Kasumi-1 (cell line): ENCODE measurements around the gene SEC14L1.
"Not testable (repeated sequence)": the region's sequence is repeated elsewhere in the genome, so short reads cannot be mapped to it uniquely, and the experiment has no call there.

Experiments used
- DNase-seq, 2 experiments: peaks; one replicate each; lab custom pipeline; 2025; lab: John Stamatoyannopoulos, UW

The SEC14L1 gene

DNA sequence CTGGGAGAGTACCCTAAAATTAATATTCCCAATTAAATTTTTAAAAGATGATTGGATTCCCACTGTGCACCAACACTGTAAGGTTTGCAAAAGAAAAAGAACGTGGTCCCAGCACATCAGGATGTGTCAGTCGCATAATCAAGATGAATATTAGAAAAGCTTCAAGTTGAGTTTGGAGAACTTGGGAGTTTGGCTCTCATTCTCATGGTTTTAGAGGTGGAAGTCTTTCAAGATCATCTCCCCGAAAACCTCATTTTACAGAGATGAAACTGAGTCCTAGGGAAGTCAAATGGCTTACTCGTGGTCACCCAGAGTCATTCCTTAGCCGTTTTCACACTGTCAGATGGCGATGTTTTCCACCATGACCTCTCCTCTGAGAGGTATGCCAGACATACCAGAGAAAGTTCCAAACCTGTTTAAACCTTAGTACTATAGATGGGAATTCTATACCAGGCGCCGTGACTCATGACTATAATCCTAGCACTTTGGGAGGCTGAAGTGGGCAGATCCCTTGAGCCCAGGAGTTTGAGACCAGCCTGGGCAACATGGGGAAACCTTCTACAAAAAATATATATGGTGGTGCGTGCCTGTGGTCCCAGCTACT lies 1.2 kb downstream of the SEC14L1 start:
- DNase-seq, result no peak

DNA sequence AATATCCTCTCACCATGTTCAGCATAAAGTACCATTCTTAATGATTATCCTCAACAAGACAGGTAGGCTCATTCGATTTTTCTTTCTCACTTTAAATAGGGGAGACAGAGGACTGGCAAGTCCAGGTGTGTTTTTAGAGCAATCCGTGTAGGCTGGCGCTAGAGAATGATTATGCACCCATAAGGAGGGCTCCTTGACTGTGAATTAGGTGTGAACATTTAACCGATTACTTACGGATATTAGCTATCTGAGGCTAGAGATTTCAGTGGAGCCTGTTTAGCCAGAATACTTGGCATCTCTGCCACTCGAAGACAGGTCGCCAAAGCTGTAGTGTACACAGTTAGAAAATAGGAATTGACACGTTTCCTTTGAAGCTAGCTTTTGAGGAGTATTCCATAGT lies 1.9 kb downstream of the SEC14L1 start:
- no peak for DNase-seq

DNA sequence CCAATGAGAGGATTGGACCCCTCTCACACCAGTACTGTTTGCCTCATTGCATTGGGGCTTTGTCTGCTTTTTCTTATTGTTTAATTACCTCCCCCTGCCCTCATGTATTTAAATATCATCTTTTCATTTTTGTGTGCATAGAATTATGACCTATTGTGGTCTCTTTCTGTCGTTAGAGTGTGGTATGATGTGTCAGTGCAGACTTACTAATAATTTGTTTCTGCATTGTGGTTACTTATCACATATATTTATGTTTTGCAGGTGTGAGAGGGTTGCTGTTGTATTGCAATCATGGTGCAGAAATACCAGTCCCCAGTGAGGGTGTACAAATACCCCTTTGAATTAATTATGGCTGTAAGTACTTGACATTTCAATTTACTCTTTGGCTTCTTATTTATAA lies 2.5 kb downstream of the SEC14L1 start:
- no peak for DNase-seq

DNA sequence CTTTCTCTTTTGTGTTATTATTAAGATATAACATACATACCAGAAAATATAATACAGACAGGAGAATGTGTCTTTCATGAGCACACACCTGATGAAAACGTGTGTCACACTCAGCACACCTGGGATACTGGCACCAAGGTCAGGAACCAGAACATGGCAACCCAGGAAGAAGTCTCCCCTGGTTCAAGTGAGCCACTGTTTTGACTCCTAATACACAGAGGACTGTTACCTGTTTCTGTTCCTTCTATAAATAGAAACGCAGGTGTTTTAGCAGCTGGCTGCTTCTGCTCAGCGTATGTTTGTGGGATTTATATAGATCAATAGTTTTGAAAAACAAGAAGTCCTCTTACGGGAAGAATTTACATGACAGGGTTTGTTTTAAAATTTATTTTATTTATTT lies 3.5 kb downstream of the SEC14L1 start:
- DNase-seq, result no peak

DNA sequence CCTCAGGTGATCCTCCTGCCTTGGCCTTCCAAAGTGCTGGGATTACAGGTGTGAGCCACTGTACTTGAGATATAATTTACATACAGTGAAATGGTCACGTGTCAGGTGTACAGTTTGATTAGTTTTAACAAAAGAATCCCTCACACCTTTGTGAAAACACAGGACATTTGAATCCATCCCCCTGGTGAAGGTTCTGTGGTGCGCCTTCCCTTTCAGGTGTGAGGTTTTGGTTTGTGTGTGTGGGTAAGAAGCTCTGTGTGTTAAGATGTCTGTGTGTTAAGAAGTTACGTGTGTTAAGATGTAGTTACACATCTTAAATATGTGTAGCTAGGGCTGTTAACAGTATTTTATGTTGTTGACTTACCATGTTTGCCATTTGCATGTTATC lies 4.4 kb downstream of the SEC14L1 start:
- no peak for DNase-seq

DNA sequence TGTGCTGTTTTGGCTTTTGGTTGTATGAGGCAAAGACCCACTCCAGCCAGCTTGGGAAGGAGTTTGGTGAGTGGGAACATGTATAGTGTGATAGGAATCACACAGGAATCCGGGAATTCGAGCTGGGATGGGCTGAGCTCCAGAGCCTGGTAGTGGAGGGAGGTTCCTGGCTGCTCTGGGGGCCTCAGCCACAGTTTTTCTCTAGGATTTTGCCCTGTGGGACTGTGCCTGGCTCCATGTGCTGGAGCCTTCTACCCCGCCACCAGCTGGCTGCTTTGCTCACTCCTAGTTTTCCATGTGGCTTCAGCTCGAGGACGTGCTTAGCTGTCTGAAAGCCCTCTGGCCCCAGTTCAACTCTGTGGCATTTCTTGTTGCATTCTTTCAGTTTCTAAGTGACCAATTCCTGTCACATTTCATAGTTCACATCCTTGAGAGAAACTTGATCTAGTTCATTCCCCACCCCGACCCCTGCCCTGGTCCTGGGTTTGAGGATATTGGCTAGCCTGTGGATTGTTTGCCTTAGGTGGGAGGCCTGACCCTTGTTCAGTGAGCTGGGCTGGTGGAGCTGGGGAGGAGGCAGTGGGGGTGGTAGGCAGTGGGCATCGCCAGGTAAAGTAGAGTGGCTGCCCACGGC lies 5.0 kb downstream of the SEC14L1 start:
- no peak for DNase-seq

DNA sequence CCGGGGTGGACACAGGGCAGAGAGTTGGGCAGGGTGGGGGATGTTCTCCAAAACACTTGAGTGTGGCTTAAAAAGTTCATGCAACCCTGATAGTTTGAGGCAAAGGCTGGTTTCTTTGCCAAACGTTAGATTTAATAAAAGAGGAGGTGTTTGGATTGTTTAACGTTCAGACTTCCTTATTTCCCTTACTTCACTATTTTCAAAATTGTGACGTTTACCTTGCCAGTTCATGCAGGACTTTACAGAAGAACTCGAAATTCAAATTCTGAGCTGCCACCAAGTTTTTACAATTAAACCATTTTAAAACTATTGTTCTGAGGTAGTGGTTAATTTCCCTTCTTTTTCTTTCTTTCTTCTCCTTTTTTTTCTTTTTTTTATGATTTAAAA lies 5.5 kb downstream of the SEC14L1 start:
- no peak for DNase-seq

DNA sequence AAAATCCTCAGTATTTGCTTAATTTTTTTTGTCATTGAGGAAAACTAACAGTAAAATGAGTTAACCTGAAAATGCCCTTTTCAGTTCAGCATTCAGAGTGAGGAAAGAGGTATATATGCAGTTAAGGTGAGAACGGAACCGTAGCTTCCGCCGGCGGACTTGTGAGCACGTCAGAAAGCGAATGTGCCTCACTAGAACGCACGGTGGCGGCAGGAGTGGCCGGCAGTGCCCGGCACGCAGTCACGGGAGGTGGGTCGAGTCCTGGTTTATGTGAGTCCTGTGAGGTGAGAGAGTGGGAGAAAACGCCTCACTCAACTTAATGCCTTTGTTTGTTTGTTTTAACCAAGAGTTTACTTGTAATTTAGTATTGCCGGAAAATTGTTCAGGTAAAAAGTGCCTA lies 6.1 kb downstream of the SEC14L1 start:
- DNase-seq, result no peak

DNA sequence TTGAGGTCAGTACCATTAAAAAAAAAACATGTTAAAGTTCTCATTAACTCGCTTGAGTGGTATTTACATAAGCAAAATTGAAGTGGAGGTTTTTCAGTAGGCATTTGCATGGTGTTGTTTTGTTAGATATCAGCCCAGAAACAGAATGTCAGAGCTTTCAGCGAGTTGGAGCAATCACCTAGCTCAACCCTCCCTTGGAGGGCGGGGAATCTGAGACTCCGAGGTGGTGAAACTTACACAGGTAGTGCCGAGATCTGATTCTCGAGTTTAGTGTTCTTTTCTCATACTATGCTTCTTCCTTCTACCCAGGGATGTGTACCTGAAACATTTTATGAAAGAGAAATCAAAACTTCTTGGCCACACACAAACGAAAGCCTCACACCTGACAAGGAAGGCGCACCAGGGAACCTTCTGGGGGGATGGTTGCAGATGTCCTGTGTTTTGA lies 6.6 kb downstream of the SEC14L1 start:
- DNase-seq, result no peak

DNA sequence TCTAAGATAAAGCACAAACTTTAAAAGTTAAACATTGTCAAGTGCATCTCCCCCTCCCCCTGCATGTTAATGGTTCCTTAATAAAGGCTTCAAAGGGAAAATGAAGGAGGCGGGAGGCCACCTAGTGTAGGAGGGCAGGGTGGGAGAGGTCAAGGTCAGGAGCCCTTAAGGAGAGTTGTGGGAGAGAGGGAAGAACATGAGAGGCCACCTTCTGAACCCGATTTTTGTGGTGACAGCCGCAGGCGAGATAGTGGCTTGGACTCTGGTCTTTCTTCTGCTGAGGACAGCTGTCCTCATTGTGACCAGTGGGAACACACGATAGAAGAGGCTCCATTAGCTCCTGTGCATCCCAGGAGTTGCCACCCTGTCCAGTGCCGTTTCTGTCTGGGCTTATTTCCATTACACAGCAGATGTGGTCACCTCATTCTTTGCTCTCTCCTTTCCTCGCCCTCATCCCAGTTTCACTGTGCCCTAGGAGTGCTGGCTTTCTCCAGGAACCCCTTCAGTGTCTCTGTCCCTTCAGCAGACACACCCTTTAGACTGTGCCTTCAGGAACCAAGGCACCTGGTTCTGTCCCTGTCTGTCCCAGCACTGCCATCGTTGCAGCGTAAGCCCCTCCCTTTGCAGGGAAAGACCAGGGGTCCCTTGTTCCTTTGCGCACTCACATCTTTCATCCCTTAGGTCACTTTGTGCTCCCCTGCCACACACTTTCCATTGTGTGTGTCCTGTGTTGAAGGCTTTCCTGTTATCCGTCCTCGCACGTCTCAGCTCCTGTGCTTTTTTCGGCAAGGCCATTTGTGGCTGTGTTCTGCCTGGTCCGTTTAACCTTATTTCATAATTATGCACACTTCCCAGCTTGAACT lies 7.5 kb downstream of the SEC14L1 start:
- no peak for DNase-seq

DNA sequence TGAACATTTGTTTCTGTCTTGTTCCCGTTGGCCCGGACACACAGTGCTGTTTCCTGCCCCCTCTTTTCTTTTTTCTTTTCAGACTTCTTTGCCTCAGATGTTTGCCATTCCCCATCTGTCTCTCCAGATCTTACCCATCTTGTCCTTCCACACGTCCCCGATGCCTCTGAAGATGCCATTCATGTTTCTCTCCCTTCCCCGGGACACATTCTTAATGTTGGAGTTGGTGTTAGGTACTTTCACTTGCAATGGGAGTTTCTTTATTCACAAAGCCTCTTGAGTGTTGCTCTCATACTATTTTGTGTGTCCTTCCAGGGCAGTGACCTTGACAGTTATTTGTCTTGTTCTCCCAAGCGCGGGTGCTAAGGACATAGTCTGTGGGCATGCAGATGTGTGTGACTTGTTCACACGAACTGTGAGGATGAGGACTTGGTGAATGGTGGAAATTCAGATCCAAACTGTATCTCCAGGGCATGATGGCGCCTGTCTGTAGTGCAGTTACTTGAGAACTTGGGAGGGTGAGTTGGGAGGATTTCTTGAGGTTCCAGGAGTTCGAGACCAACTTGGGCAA lies 8.3 kb downstream of the SEC14L1 start:
- no peak for DNase-seq

DNA sequence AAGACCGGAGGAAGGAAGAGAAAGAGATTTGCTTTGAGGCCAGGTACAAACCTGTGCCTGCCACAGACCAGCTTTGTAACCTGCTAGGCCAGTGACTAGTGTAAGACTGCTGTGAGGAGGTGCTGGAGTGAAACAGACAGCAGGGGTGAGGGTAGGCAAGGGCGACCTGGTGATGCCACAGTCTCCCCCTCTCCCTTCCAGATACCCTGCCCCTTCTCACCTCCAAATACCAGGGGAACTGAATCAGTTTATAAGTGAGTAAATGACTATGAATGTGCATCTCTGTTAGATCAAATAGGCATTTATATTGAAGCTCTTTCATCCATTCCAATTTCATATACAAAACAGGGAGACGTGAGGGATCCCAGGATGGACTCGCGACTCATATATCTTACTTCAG lies 9.4 kb downstream of the SEC14L1 start:
- no peak for DNase-seq

DNA sequence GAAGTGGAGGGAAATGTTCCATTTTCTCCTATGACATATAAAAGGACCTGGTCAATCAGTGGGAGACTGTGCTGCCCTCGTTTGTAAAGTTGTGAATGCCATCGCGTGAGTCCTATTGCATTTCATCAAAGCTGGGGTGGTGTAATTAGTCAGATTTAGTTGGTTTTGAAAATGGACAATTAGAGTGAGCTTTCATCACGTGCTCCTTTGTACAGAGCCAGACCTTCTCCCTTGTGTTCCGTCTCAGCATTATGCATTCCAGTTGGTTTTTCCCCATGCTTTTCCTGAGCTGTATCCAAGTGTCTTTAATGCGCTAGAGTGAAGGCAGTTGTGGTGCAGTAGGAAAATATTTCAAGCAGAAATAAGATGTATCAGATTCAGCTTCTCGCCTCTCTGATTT lies 10.4 kb downstream of the SEC14L1 start:
- DNase-seq, result no peak

DNA sequence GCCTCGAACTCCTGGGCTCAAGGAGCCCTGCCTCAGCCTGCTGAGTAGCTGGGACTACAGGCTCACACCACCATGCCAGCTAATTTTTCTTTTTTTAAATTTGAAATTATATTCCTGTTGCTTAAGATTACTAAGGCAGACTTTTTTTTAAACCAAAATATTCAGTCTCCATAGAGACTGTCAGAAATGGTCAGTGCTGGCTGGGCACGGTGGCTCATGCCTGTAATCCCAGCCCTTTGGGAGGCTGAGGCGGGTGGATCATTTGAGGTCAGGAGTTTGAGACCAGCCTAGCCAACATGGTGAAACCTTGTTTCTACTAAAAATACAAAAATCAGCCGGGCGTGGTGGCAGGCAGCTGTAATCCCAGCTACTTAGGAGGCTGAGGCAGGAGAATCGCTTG lies 11.3 kb downstream of the SEC14L1 start:
- not testable (repeated sequence) for DNase-seq

DNA sequence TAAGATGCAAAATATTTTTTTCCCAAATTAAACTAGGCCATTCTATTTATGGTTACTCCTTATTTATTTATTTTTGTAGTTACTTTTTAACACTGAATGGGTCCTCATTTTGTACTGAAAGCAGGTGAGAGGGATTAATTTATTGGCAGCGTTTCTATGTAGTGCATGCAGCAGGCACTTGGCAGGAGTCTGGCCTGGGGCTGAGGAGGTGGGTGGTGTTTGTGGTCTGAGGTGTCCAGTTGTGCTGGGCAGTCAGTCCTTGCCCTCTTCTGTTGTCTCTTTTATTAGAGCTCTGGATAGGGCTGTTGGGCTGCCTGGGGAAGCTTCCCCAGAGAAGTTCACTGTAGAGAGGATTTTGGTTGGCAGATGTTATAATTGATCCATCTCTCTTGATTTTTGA lies 12.7 kb downstream of the SEC14L1 start:
- no peak for DNase-seq

DNA sequence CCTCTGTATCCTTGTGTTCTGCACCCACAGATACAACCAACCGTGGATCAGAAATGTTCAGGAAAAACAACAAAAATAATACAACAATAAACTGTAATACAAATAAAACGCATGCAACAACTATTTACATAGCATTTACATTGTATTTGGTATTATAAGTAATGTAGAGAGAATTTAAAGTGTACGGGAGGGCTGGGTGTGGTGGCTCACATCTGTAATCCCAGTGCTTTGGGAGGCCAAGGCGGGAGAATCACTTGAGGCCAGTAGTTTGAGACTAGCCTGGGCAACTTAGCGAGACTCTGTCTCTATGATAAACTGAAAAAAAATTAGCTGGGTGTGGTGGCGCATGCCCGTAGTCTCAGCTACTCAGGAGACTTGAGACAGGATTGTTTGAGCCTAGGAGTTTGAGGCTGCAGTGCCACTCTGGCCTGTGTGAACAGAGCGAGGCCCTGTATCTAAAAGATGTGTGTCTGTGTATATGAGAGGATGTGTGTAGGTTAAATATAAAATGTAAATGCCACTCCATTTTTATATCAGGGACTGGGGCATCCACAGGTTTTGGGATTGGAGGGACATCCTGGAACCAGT lies 13.3 kb downstream of the SEC14L1 start:
- DNase-seq, result no peak

DNA sequence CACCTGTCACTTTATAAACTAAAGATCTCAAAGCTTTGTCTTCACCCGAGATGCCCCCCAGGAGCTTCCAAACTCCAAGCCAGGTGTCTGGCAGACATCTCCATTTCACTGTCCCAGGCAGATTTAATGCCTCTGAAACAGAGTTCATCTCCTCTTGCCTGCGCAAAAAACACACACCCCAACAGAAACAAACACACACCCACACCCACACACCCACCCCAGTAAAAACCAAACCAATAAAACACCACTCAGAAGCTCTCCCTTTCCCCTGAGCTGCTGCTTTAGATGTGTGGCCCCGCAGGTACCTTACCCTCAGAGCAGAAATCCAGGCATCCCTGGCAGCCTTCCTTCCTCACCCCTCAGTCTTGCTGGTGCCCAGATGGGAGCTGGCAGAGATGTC lies 14.4 kb downstream of the SEC14L1 start:
- DNase-seq, result no peak

DNA sequence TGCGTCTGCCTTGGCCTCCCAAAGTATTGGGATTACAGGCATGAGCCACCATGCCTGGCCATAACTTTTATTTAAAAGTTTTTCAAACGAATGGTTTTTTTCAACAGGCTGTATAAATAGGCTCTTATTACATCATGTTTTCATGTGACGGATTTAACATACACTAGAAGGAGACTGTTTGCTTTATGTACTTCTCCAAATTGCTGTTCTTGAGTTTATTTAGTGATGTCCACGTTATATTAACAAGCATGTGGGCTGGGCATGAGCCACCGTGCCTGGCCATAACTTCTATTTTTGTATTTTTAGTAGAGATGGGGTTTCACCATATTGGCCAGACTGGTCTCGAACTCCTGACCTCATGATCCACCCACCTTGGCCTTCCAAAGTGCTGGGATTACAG lies 17.0 kb downstream of the SEC14L1 start:
- DNase-seq, result not testable (repeated sequence)

DNA sequence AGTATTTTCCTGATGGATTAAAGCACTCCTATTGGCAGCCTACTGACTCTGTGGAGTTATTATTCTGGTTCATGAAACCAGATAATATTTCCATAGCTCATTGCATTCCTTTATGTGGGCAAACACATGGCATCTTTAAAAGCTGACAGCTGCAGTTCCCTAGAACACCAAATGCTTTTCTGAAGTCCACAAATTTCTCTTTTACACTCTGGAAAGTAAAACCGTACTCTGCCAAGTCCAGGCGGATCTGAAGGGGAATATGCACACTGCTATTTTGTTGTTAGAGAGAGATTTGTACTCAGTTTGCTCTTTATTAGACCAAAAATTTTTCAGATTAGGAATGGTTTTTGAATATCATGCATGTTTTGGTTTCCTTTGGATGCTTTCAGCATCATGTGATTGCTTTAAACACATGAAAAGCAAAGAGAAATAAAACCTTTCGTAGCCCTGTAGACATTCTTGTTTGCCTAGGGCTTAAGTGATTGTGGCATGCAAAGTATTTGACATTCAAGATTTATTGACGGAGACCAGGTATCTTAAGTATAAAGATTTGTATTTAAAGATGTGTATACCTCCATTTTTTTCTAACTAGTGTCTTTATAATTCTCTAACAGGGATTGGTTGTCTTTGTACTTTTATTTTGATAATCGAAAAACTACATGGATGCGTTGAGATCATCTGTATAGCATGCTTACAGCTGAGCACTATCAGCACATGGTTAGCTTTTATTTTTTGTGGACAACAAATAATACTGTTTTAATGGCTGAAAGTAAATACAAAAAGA lies 19.5 kb downstream of the SEC14L1 start:
- no peak for DNase-seq

DNA sequence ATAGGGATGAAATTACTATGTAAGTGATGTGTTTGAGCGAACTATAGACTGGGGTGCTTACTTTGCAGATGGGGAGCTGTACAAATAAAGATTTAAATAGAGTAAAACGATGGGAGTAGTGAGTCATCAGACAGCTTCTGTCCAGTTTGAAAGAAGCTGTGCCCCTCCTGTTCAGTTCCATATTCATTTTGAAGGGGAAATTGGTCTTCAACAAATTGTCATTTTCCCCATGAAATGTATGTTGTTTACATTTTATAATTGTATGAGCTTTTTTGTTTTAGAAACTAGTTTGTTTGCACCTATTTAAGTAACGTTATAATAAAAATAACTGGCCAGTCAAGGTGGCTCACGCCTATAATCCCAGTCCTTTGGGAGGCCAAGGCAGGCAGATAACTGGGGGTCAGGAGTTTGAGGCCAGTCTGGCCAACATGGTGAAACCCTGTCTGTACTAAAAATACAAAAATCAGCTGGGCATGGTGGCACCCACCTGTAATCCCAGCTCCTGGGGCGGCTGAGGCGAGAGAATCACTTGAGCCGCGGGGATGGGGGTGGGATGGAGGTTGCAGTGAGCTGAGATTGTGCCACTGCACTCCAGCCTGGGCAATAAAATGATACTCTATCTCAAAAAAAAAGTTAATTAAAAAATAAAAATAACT lies 20.2 kb downstream of the SEC14L1 start:
- DNase-seq, result no peak

DNA sequence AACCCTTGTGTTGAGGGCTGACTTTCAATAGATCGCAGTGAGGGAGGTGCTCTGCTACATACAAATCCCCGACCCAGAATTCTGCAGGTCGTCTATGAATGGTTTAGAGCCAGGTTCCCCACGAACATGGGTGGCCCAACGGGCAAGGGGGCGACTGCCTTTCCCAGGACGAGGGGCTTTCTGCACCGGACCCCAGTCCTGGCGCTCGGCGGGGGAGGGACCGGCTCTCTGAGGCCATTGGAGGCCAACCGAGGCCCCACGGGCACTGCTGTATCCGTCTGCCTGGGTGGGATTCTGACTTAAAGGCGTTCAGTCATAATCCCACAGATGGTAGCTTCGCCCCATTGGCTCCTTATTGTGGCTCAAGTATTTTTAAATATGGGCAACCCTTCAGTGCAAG lies 21.2 kb downstream of the SEC14L1 start:
- DNase-seq, result no peak
